ENCODE measurements around the gene NXPH1. TPM values are rescaled to one million over a fixed set of nuclear protein-coding genes. Genes with fewer than 3 reads are reported as not detected.

NXPH1 gene
- total and polyA plus RNA-seq, 4 experiments from 2014 or later, result not detected

DNA sequence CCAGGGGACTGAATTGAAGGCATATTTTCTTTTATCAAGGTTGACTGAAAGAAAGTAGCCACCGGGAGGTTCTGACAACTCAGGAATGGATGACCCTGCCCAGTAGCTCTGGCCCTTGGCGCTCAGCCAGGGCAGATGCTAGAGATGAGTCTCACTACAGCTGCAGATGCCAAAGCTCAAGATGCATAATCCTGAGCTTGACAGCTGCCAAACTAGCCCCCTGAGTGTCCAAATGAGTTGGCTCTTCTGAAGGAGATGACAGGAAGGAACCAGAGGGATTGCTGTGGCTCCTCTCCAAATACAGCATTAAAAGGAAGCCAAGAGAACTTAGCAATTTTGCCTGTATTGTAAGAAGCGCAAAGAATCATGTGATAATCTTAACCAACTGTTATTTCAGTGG, 78.4 kb downstream of the NXPH1 start:
- CTCF ChIA-PET (ENCODE audit: partially characterized antibody), result no interaction called here
- H3K27me3 ChIP-seq (ENCODE audit: insufficient read depth, low read length), result no peaks in the 10 kb centered on the region
- no peaks in the 10 kb centered on the region for H3K9me3 Mint-ChIP-seq
- H3K4me3 ChIP-seq (ENCODE audit: low read length in 2 of 2), result no peak overlapping the region
- H3K4me3 Mint-ChIP-seq, result no peak overlapping the region
- DNase-seq, result no peak
- H3K4me1 ChIP-seq (ENCODE audit: insufficient read depth, low read length), result no peaks in the 10 kb centered on the region
- no peaks in the 10 kb centered on the region for H3K4me1 Mint-ChIP-seq
- POLR2A ChIA-PET (ENCODE audit: partially characterized antibody), result no interaction called here
- no peak overlapping the region for H3K27ac ChIP-seq (ENCODE audit: low read depth, low read length)
- no peak overlapping the region for H3K27ac Mint-ChIP-seq
- H3K27me3 Mint-ChIP-seq, result no peaks in the 10 kb centered on the region
- H3K36me3 ChIP-seq (ENCODE audit: insufficient read depth, low read length), result no peaks in the 10 kb centered on the region
- no peaks in the 10 kb centered on the region for H3K9me3 ChIP-seq (ENCODE audit: control insufficient read depth in 1 of 2, low read length in 2 of 2)
- intact Hi-C loops (cut with micrococcal nuclease), result no loop called here
- H3K36me3 Mint-ChIP-seq, result no peaks in the 10 kb centered on the region

DNA sequence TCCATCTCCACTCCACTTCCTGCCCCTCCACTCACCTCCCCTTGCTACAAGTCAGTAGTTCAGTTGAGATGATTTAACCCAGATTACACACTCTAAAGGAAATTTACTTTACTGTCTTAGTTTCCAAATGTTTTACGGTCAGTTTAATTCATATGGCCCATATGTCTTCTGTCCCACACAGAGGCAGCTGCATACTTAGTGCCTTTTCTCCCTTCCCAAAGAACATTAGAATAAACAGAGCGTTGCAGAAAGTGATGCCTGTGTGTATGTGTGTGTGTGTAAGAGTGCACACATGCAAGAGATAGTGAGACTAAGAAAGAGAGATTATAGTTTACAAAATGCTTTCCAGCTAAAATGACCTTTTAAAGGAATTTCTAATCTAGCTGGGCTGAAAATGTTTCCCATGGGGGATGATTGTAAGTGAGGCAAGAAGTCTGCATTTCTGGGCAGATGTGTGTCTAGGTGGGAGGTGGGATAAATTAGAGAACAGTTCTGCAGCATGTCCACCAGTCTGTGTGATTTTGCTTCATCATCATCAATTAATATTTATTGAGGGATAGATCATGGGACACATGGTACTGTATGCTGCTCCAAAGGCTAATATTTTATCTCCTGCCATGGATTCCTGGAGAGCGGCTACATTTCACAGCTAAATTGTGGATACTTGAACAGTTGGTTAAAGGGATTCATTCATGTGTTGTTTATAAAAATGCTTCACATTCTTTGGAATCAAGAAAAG, 81.5 kb downstream of the NXPH1 start:
- POLR2A ChIA-PET (ENCODE audit: partially characterized antibody), result no interaction called here
- Histone ChIP-seq H3K36me3 (ENCODE audit: insufficient read depth, low read length) (no peaks in the 10 kb centered on the region), H3K27ac (ENCODE audit: low read depth, low read length) (no peak overlapping the region), H3K27me3 (ENCODE audit: insufficient read depth, low read length) (no peaks in the 10 kb centered on the region), H3K4me3 (ENCODE audit: low read length in 2 of 2) (no peak overlapping the region), H3K4me1 (ENCODE audit: insufficient read depth, low read length) (no peaks in the 10 kb centered on the region), H3K9me3 (ENCODE audit: control insufficient read depth in 1 of 2, low read length in 2 of 2) (no peaks in the 10 kb centered on the region)
- no peak for DNase-seq
- Mint-ChIP-seq H3K4me1 (no peaks in the 10 kb centered on the region), H3K36me3 (no peaks in the 10 kb centered on the region), H3K27ac (no peak overlapping the region), H3K27me3 (no peaks in the 10 kb centered on the region), H3K9me3 (no peaks in the 10 kb centered on the region), H3K4me3 (no peak overlapping the region)
- CTCF ChIA-PET (ENCODE audit: partially characterized antibody), result no interaction called here
- intact Hi-C loops (cut with micrococcal nuclease), result no loop called here

DNA sequence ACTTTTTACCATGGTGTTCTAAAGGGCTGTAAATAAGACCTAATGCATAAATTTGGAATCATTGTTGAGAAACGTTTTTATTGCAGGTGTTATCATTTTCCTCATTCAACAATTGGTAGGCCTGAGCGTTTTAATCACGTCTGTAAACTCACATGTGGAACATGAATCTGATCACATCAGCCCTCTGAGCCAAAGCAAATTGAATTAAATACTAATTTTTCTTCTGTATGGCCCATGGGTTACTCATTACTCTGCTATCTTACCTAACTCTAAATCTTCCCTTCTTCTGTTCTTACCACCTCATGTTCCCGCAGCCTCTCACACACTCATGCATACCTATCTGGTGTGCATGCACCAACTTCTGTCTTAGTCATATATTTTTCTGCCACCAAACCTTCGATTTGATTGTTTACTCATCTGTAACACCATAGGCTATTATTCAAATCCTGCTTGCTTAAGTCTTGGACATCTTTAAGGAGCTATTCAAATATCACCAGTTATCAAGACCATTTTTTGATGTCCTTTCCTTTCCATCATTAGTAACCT, 82.3 kb downstream of the NXPH1 start:
- no peak overlapping the region for H3K4me3 Mint-ChIP-seq
- POLR2A ChIA-PET (ENCODE audit: partially characterized antibody), result no interaction called here
- Histone ChIP-seq H3K4me1 (ENCODE audit: insufficient read depth, low read length) (no peaks in the 10 kb centered on the region), H3K27me3 (ENCODE audit: insufficient read depth, low read length) (no peaks in the 10 kb centered on the region), H3K9me3 (ENCODE audit: control insufficient read depth in 1 of 2, low read length in 2 of 2) (no peaks in the 10 kb centered on the region), H3K36me3 (ENCODE audit: insufficient read depth, low read length) (no peaks in the 10 kb centered on the region), H3K27ac (ENCODE audit: low read depth, low read length) (no peak overlapping the region), H3K4me3 (ENCODE audit: low read length in 2 of 2) (no peak overlapping the region)
- H3K36me3 Mint-ChIP-seq, result no peaks in the 10 kb centered on the region
- no peak overlapping the region for H3K27ac Mint-ChIP-seq
- CTCF ChIA-PET (ENCODE audit: partially characterized antibody), result no interaction called here
- H3K27me3 Mint-ChIP-seq, result no peaks in the 10 kb centered on the region
- no peak for DNase-seq
- no peaks in the 10 kb centered on the region for H3K4me1 Mint-ChIP-seq
- intact Hi-C loops (cut with micrococcal nuclease), result no loop called here
- H3K9me3 Mint-ChIP-seq, result no peaks in the 10 kb centered on the region

DNA sequence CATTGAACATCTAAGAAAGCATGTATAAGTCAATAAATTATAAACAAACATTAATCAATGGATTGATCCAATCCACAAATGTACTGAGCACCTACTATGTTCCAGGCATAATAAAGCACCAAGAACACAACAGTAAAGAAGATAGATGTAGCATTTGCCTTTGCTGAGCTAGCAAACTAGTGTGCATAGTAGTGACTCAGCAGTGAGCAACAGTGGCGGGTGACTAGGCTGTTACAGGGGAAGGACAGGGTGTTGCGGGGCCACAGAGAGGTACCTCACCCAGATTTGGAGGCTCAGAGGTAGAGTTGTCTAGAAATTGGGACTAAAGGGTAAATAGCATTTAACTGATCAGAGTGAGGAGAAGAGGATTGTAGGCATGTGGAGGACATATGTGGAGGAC, 83.6 kb downstream of the NXPH1 start:
- H3K9me3 Mint-ChIP-seq, result peaks cover 0 to 3% (median 0%) of the 10 kb centered on the region in 8 donors
- H3K27me3 Mint-ChIP-seq, result no peaks in the 10 kb centered on the region
- H3K9me3 ChIP-seq (ENCODE audit: control insufficient read depth in 1 of 2, low read length in 2 of 2), result no peaks in the 10 kb centered on the region
- ChIA-PET CTCF (ENCODE audit: partially characterized antibody) (no interaction called here), POLR2A (ENCODE audit: partially characterized antibody) (no interaction called here)
- H3K27ac Mint-ChIP-seq, result no peak overlapping the region
- no peaks in the 10 kb centered on the region for H3K4me1 Mint-ChIP-seq
- H3K36me3 ChIP-seq (ENCODE audit: insufficient read depth, low read length), result no peaks in the 10 kb centered on the region
- no peaks in the 10 kb centered on the region for H3K36me3 Mint-ChIP-seq
- no peak for DNase-seq
- H3K4me1 ChIP-seq (ENCODE audit: insufficient read depth, low read length), result no peaks in the 10 kb centered on the region
- H3K4me3 Mint-ChIP-seq, result no peak overlapping the region
- no peaks in the 10 kb centered on the region for H3K27me3 ChIP-seq (ENCODE audit: insufficient read depth, low read length)
- intact Hi-C loops (cut with micrococcal nuclease), result no loop called here
- H3K4me3 ChIP-seq (ENCODE audit: low read length in 2 of 2), result no peak overlapping the region
- no peak overlapping the region for H3K27ac ChIP-seq (ENCODE audit: low read depth, low read length)

DNA sequence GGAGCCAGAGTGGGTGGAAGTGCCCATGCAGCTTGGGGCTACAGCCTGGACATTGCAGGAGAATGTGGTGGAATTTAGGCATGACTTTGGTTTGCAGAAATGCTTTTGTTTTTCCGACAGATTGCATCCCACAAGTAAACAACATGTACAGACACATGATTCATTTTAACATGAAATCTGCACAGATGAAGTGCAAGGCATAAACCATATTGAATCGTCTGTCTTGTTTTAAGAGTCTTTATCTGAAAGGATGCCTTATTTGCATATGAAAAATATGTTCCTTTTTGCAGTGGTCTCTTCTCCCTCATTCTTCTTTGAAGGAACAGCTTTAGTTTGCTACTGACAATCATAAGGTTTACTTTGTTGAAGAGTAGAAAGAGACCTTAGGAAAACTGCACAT, 94.9 kb downstream of the NXPH1 start:
- CTCF ChIA-PET (ENCODE audit: partially characterized antibody), result no interaction called here
- no peaks in the 10 kb centered on the region for H3K9me3 ChIP-seq (ENCODE audit: control insufficient read depth in 1 of 2, low read length in 2 of 2)
- intact Hi-C loops (cut with micrococcal nuclease), result no loop called here
- H3K27me3 ChIP-seq (ENCODE audit: insufficient read depth, low read length), result no peaks in the 10 kb centered on the region
- peaks cover 0 to 2% of the 10 kb centered on the region in 2 donors for H3K27me3 Mint-ChIP-seq
- no peaks in the 10 kb centered on the region for H3K36me3 Mint-ChIP-seq
- no peaks in the 10 kb centered on the region for H3K4me1 Mint-ChIP-seq
- H3K9me3 Mint-ChIP-seq, result peaks cover 2 to 26% (median 14%) of the 10 kb centered on the region in 8 donors
- H3K36me3 ChIP-seq (ENCODE audit: insufficient read depth, low read length), result no peaks in the 10 kb centered on the region
- no peaks in the 10 kb centered on the region for H3K4me1 ChIP-seq (ENCODE audit: insufficient read depth, low read length)
- no peak overlapping the region for H3K27ac ChIP-seq (ENCODE audit: low read depth, low read length)
- POLR2A ChIA-PET (ENCODE audit: partially characterized antibody), result no interaction called here
- H3K4me3 Mint-ChIP-seq, result no peak overlapping the region
- no peak overlapping the region for H3K27ac Mint-ChIP-seq
- no peak overlapping the region for H3K4me3 ChIP-seq (ENCODE audit: low read length in 2 of 2)
- DNase-seq, result no peak

DNA sequence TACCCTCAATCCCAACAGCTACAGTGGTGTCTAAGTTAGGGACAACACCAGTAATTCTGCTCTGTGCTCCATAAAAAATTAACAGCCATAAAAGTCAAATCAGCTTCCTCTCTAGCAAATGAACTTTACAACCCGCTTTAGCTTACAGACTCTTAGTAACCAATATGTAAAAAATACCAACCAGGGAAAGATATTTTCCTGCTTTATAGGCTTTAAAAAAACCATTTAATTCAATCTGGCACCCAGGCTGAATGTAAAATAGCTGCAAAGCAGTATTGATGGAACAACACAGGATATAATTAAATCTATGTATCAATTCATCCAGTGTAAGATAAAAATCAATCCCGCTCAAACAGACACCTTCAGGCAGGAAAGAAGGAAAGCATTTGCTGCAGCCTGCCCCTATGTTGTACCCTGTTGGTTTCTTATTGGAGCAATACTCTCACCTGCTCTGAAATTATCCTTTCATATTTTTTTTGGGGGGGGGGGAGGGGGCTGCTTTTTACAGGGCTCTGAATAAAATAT, 98.6 kb downstream of the NXPH1 start:
- no peak overlapping the region for H3K27ac Mint-ChIP-seq
- no peak overlapping the region for H3K27ac ChIP-seq (ENCODE audit: low read depth, low read length)
- peaks cover 0 to 5% (median 2%) of the 10 kb centered on the region in 8 donors for H3K9me3 Mint-ChIP-seq
- no peaks in the 10 kb centered on the region for H3K36me3 ChIP-seq (ENCODE audit: insufficient read depth, low read length)
- no peak overlapping the region for H3K4me3 Mint-ChIP-seq
- no peaks in the 10 kb centered on the region for H3K36me3 Mint-ChIP-seq
- H3K4me3 ChIP-seq (ENCODE audit: low read length in 2 of 2), result no peak overlapping the region
- no peaks in the 10 kb centered on the region for H3K27me3 ChIP-seq (ENCODE audit: insufficient read depth, low read length)
- DNase-seq, result no peak
- H3K4me1 Mint-ChIP-seq, result no peaks in the 10 kb centered on the region
- H3K4me1 ChIP-seq (ENCODE audit: insufficient read depth, low read length), result no peaks in the 10 kb centered on the region
- H3K9me3 ChIP-seq (ENCODE audit: control insufficient read depth in 1 of 2, low read length in 2 of 2), result no peaks in the 10 kb centered on the region
- H3K27me3 Mint-ChIP-seq, result peaks cover 0 to 2% of the 10 kb centered on the region in 2 donors
- intact Hi-C loops (cut with micrococcal nuclease), result no loop called here
- ChIA-PET CTCF (ENCODE audit: partially characterized antibody) (no interaction called here), POLR2A (ENCODE audit: partially characterized antibody) (no interaction called here)

DNA sequence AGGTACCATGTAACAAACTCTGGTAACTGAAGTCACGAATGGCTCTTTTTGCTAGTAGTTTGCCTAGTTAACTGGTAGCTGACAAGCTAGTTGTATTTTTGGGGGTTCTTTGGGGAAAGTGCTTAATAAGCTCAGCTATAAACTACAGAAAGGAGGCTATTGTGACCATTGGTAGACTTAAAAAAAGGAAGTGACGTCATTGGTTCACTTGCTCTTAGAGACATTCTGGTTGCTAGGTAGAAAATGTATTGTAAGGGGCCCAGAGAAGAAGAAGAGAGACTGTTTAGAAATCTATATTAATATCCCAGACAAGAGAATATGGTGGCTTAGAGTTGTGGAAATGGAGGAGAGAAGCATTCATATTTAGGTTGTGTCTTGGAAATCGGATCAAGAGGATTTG, 103.0 kb downstream of the NXPH1 start:
- no peaks in the 10 kb centered on the region for H3K9me3 ChIP-seq (ENCODE audit: control insufficient read depth in 1 of 2, low read length in 2 of 2)
- ChIA-PET CTCF (ENCODE audit: partially characterized antibody) (no interaction called here), POLR2A (ENCODE audit: partially characterized antibody) (no interaction called here)
- Mint-ChIP-seq H3K9me3 (peaks cover 0 to 5% (median under 1%) of the 10 kb centered on the region in 8 donors), H3K27me3 (peaks cover 0 to 3% of the 10 kb centered on the region in 2 donors), H3K4me1 (no peaks in the 10 kb centered on the region), H3K27ac (no peak overlapping the region), H3K36me3 (no peaks in the 10 kb centered on the region), H3K4me3 (no peak overlapping the region)
- no peaks in the 10 kb centered on the region for H3K4me1 ChIP-seq (ENCODE audit: insufficient read depth, low read length)
- H3K27ac ChIP-seq (ENCODE audit: low read depth, low read length), result no peak overlapping the region
- H3K27me3 ChIP-seq (ENCODE audit: insufficient read depth, low read length), result no peaks in the 10 kb centered on the region
- no peaks in the 10 kb centered on the region for H3K36me3 ChIP-seq (ENCODE audit: insufficient read depth, low read length)
- no peak overlapping the region for H3K4me3 ChIP-seq (ENCODE audit: low read length in 2 of 2)
- DNase-seq, result no peak
- intact Hi-C loops (cut with micrococcal nuclease), result no loop called here

All from CD4-positive, alpha-beta memory T cell (primary cell).